ENCODE data around the gene NF1. TPM values are rescaled to one million over a fixed set of nuclear protein-coding genes. Genes with fewer than 3 reads are reported as not detected.
"Not testable (repeated sequence)": the region's sequence is repeated elsewhere in the genome, so short reads cannot be mapped to it uniquely, and the experiment has no call there.

NF1 gene
- total RNA-seq, 2 donors from 2014 or later: 27.6 to 44.4 TPM

DNA sequence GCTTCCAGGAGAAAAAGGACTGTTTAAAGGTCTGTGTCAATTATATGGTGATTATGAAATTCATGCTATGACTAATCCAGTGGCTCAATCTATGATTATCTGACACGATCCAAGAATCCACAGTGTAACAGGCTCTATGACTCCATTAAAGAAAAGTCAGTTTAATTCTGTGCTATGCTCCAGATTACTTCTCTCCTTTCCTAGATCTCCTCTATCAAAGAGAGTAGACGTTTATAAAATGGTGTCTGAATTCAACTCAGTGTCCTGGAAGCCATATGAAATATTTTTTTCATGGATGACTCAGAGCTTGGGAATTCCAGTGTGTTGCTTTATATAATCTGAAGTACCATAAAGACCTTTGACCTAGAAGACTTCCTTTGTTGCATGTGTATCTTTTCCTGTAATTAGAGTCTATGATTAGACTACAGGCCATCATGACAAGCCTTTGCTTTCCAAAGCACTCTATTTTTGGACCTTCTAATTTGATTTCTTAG is 27.0 kb upstream of the NF1 start:
- Mint-ChIP-seq H3K36me3 (ENCODE audit: low read depth) (no peaks in the 10 kb centered on the region), H3K27ac (no peak overlapping the region), H3K4me3 (no peak overlapping the region), H3K27me3 (no peaks in the 10 kb centered on the region), H3K9me3 (no peaks in the 10 kb centered on the region), H3K4me1 (no peaks in the 10 kb centered on the region)
- ATAC-seq (replicated peaks): peak; percentile 49

DNA sequence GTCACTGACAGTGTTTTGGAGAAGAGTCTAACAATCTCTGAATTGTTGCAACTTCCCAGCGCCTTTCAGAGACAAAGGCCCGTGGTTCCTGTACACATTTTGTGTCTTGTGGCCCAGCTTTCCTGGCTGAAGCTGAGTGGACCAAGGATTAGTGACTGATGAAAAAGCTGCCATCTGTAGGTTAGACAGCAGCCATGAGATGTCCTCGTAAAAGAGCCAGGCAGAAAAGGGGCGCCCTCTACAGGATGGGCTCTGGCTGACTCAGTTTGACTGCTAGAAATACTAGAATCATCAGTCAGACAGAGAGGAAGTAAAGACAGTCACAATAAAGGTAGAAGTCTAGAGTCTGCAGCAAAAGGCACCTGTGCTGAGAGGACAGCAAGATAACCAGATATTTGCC is 26.5 kb upstream of the NF1 start:
- Mint-ChIP-seq H3K36me3 (ENCODE audit: low read depth) (no peaks in the 10 kb centered on the region), H3K4me1 (no peaks in the 10 kb centered on the region), H3K9me3 (no peaks in the 10 kb centered on the region), H3K4me3 (no peak overlapping the region), H3K27me3 (no peaks in the 10 kb centered on the region), H3K27ac (no peak overlapping the region)
- peak; percentile 78 for ATAC-seq (replicated peaks)

DNA sequence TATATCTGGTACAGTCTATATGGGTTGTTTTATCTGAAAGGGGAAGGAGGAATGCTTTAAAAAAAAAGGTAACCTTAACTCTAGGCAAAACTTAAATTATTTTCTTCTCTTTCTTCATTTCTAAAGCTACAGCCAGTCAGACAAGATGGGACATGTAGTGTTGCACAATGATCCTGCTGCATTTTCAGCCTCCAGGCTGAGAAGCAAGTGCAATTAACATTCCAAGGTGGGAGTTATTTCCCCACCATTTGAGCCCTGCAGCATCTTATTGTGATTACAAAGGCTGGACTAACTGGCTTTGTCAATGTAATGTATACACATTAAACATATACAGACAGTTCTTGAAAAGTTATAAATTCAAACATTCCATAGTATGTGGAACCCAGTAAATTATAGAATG is 22.6 kb upstream of the NF1 start:
- ATAC-seq (replicated peaks): no peak
- no peak overlapping the region for H3K4me3 Mint-ChIP-seq
- no peaks in the 10 kb centered on the region for H3K27me3 Mint-ChIP-seq
- no peaks in the 10 kb centered on the region for H3K36me3 Mint-ChIP-seq (ENCODE audit: low read depth)
- H3K27ac Mint-ChIP-seq: no peak overlapping the region
- no peaks in the 10 kb centered on the region for H3K4me1 Mint-ChIP-seq
- no peaks in the 10 kb centered on the region for H3K9me3 Mint-ChIP-seq

DNA sequence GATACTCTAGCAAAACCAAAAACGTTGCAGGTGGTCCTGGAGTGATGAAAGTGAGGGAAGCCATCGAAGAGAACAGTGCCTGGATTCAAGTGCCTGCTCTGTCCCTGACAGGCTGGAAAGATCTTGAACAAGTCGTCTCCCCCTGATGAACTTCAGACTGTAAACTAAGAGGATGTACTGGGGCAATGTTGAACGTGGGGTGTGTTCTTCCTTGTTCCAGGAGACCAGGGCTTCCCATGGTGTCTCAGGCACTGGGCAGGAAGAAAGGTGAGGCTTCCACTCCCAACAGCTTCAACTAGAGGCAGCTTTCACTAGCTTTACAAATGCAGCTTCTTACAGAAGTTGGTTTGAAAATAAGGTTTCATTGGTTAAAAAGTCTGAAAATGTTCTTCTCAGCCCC is 21.4 kb upstream of the NF1 start:
- ATAC-seq (replicated peaks): no peak
- Mint-ChIP-seq H3K27ac (no peak overlapping the region), H3K9me3 (no peaks in the 10 kb centered on the region)

DNA sequence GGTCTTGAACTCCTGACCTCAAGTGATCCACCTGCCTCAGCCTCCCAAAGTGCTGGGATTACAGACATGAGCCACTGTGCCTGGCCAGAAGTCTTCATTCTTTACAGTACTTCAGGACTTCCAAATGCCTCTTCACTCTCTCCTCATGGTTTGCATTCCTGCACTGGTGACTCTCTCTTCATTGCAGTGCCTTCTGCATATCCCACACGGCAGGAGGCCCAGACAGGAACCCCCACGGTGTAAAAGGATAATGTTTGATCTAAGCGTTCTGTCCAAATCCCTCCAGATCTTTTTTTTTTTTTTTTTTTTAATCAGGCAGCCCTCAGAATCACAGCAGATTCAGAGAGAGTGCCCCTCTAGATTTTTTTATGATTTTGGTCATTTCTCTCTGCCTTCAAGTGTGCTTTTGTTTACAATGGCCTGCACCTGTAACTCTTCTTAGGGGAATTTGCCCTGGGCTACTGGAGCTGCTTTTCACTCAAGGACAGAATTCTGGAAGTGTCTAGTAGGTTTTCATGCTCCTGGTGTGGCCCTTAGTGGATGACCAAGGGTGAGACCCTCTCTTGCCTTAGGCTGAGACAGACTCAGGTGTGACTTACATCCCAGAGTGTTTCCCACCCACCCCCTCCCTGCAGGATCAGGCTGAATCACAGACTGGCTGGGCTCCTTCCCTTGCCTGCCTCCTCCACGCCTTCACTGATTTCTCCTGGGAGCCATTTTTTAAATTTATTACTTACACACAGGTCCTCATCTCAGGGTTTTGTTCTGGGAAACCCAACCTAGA is 19.8 kb upstream of the NF1 start:
- H3K36me3 Mint-ChIP-seq (ENCODE audit: low read depth): no peaks in the 10 kb centered on the region
- no peaks in the 10 kb centered on the region for H3K27me3 Mint-ChIP-seq
- no peak overlapping the region for H3K27ac Mint-ChIP-seq
- no peaks in the 10 kb centered on the region for H3K4me1 Mint-ChIP-seq
- no peak for ATAC-seq (replicated peaks)
- no peak overlapping the region for H3K4me3 Mint-ChIP-seq
- H3K9me3 Mint-ChIP-seq: no peaks in the 10 kb centered on the region

More for the DNA sequence above, 21.4 kb upstream of the NF1 start:
- H3K4me3 Mint-ChIP-seq: no peak overlapping the region
- no peaks in the 10 kb centered on the region for H3K27me3 Mint-ChIP-seq
- H3K4me1 Mint-ChIP-seq: no peaks in the 10 kb centered on the region
- H3K36me3 Mint-ChIP-seq (ENCODE audit: low read depth): no peaks in the 10 kb centered on the region

DNA sequence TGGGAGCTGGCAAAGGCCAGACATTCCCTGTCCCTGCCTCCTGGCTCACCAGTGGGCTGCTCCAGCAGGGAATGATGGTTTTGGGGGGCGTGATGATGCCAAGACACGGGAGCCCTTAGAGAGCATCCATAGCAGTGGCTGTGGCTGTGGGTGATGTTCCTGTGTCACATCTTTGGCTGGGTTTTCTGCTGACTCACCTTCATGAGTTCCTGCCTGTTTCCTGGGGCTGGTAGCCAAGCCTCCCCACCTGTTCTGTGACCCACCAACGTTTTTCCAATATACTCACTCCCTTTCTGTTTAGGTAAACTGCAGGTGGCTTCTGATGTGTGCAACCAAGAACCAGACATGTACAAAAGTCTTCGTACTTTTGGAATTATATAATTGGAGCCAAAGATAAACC is 16.5 kb upstream of the NF1 start:
- no peaks in the 10 kb centered on the region for H3K36me3 Mint-ChIP-seq (ENCODE audit: low read depth)
- H3K27me3 Mint-ChIP-seq: no peaks in the 10 kb centered on the region
- ATAC-seq (replicated peaks): no peak
- no peaks in the 10 kb centered on the region for H3K4me1 Mint-ChIP-seq
- H3K9me3 Mint-ChIP-seq: no peaks in the 10 kb centered on the region
- H3K4me3 Mint-ChIP-seq: no peak overlapping the region
- no peak overlapping the region for H3K27ac Mint-ChIP-seq

DNA sequence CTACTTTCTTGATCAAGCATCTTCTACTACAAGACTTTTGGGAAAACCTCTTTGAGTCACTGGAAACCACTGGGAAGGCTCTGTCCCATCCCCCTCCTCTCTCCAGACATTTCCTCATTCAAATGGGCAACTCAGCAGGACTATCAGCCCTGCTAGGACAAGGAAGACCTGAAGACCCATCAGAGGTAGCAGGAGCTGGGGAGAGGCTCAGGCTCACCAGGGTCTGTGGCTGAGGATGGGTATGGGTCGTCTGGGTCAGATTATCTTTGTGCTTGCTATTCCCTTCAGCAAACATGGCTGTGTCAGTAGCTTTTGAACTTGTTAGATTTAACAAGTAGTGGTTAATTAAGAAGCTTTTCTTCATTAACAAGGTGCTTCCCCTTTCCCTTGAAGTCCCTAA is 15.0 kb upstream of the NF1 start:
- Mint-ChIP-seq H3K27ac (no peak overlapping the region), H3K27me3 (no peaks in the 10 kb centered on the region), H3K36me3 (ENCODE audit: low read depth) (no peaks in the 10 kb centered on the region), H3K9me3 (no peaks in the 10 kb centered on the region), H3K4me3 (no peak overlapping the region), H3K4me1 (no peaks in the 10 kb centered on the region)
- no peak for ATAC-seq (replicated peaks)

DNA sequence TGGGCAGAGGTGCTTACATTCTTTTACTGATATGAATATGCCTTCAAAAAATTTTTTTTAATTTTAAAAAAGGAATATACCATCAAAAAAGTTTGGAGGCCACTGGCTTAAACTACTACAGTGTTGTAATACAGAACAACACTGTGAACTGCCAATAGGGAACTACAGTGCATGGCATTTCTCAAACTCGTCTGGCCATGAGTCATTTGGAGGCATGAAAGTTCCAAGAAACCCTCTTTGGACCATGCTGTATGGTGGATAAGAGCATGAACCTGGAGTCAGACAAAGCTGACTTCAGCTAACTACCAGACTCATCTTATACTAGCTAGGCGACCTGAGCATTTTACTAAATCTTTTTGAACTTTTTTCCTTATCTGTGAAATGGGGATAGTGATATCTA is 9.2 kb upstream of the NF1 start:
- Mint-ChIP-seq H3K4me3 (no peak overlapping the region), H3K27ac (no peak overlapping the region), H3K4me1 (no peaks in the 10 kb centered on the region), H3K36me3 (ENCODE audit: low read depth) (no peaks in the 10 kb centered on the region), H3K9me3 (no peaks in the 10 kb centered on the region), H3K27me3 (no peaks in the 10 kb centered on the region)
- ATAC-seq (replicated peaks): no peak

DNA sequence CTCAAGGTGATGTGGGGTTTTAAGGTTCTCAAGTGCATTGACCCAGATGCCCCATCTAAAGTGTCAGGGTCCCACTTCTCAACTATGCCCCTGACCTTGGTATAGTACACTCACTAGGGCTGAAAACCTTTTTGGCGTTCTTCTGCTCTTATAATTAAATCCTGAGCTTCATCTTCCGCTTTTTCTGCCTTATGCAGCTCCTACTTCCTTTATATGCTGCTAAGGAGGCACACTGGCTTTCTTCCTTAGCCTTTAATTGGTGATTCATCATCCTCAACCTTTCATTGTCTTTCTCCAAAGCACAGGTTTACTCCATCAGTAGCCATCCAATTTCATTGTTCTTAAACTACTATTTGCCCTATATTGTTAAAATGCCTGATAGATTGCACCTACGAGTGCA is 5.3 kb upstream of the NF1 start:
- no peak for ATAC-seq (replicated peaks)
- Mint-ChIP-seq H3K36me3 (ENCODE audit: low read depth) (no peaks in the 10 kb centered on the region), H3K27ac (no peak overlapping the region), H3K4me1 (no peaks in the 10 kb centered on the region), H3K4me3 (no peak overlapping the region), H3K9me3 (no peaks in the 10 kb centered on the region), H3K27me3 (no peaks in the 10 kb centered on the region)

DNA sequence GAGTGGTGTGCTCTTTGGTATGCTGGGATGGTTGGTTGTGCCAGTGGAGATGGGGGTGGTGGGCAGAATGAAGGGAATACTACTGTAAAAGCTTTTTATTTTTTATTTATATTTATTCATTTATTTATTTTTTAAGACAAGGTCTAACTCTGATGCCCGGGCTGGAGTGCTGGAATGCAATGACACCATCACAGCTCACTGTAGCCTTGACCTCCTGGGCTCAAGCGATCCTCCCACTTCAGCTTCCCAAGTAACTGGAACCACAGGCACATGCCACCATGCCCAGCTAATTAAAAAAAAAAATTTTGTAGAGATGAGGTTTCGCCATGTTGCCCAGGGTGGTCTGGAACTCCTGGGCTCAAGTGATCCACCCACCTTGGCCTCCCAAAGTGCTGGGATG is 4.1 kb upstream of the NF1 start:
- H3K4me3 Mint-ChIP-seq; H3K27me3 Mint-ChIP-seq; H3K9me3 Mint-ChIP-seq; H3K36me3 Mint-ChIP-seq (ENCODE audit: low read depth); ATAC-seq (replicated peaks); H3K4me1 Mint-ChIP-seq; H3K27ac Mint-ChIP-seq: not testable (repeated sequence)

DNA sequence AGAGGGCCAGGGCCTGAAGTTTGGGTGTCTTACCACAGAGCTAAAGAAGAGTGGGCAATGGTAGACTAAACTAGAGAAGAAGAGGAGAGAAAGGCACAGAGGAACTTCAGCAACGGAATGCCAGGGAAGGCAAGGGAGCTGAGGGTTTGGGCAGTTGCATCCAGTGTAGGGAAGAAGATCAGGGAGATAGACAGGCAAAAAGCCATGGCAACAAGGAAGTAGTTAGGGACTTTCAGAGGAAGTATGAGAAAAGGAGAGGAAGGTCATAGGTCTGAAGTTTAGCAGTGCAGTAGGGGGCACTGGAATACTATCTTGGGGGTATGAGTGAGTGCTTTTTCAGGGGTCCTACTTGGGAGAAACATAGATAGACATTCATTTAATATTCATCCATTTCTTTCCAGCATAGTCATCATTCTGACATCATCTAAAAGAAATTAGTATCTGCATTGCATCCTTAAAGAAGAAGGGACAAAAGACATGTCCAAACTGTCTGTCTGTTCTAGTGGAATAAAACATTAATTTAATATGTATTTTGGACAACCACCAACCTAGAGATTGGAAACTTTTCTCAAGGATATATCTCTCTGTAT is 2.2 kb upstream of the NF1 start:
- H3K27me3 Mint-ChIP-seq: no peaks in the 10 kb centered on the region
- H3K4me1 Mint-ChIP-seq: peaks cover 13% of the 10 kb centered on the region
- no peaks in the 10 kb centered on the region for H3K9me3 Mint-ChIP-seq
- H3K36me3 Mint-ChIP-seq (ENCODE audit: low read depth): peaks cover 8% of the 10 kb centered on the region
- no peak for ATAC-seq (replicated peaks)
- no peak overlapping the region for H3K4me3 Mint-ChIP-seq
- H3K27ac Mint-ChIP-seq: no peak overlapping the region

DNA sequence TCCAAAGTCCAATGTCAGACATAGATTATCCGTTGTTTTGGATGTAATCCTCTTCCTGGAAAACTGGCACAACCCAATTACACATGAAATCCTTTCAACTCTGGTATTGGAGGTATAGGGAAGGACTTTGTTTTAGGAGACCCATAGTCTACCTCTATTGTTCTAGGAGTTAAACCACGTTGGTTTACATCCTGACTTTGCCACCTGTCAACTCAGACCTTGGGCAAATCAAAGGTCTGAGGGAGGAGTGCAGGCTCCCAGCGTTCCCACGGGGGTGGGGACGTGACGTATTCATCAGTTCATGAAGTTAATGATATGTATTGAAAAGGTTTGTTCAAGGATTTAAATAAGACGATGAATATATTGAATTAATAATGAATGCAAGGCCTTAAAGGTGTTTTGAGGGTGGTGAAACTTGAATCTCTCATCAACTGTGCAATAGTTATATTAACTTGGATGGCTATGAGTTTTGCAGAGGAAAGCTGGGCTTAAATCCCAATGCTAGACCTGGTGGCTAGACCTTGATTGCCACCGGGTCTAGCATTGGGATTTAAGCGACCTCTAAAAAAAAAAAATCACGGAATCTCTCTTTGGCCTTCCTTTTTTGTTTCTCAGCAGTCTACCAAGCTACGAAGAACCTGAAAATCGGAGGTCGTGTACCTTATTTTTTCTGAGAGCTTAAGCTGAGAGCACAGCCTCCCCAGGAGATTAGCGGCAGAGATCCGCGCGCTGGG is 744 bp upstream of the NF1 start:
- H3K9me3 Mint-ChIP-seq: no peaks in the 10 kb centered on the region
- peaks cover 8% of the 10 kb centered on the region for H3K36me3 Mint-ChIP-seq (ENCODE audit: low read depth)
- peak overlapping the region; percentile 62 for H3K27ac Mint-ChIP-seq
- peaks cover 13% of the 10 kb centered on the region for H3K4me1 Mint-ChIP-seq
- no peaks in the 10 kb centered on the region for H3K27me3 Mint-ChIP-seq
- no peak for ATAC-seq (replicated peaks)
- peak overlapping the region; percentile 97 for H3K4me3 Mint-ChIP-seq

DNA sequence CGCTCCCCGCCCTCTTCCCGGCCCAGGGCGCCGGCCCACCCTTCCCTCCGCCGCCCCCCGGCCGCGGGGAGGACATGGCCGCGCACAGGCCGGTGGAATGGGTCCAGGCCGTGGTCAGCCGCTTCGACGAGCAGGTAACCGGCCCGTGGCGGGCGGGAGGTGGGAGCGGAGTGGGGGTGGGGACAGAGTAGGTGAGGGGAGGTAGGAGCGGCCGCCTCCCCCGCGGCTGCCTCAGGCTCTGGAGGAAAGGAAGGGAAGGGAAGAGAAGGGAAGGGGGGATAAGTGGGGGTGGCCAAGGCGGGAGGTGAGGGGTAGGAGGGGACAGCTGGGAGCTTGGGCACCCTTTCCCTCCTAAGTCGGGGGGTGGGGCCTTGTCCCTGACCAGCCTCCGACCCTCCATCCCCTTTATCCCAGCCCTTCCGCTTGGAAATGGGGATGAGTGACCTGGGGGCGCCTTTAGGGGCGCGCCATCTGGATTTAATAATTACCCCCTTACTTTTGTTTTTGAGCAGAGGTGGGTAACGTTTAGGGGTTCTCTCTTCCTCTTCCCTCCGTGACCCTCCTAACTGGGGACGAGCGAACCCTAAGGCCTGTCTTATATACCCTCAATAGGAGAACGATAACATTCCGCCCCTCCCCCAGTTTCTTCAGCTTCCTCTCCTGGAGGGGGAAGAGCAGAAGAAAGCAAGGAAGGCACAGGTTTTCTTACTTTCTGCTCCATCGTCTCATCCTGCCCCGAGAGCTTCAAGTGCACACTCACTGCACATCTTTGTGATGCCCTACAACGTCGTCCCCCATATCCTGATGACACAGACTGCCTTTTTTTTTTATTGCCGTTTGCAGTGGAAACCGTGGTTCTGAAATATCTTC is 694 bp downstream of the NF1 start:
- Mint-ChIP-seq H3K4me3 (peak overlapping the region; percentile 97), H3K4me1 (peaks cover 13% of the 10 kb centered on the region), H3K27ac (peak overlapping the region; percentile 97), H3K9me3 (no peaks in the 10 kb centered on the region), H3K27me3 (no peaks in the 10 kb centered on the region), H3K36me3 (ENCODE audit: low read depth) (peaks cover 8% of the 10 kb centered on the region)
- ATAC-seq (replicated peaks): peak; percentile 35

DNA sequence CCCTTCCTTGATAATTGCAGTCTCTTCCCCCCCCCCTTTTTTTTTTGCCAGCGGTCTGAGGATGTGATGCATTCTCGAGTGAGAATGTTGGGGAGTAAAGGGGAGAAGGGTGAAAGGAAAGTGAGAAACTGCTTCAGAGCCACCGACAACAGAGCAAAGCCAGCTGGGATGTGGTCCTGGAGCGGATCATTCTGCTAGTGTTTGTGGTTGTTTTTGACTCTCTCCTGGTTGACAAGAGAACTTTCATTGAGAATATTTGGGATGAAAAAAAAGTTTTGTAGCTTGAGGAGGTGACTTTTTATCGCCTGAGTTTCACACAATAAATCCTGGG is 1.3 kb downstream of the NF1 start:
- peak; percentile 31 for ATAC-seq (replicated peaks)
- H3K4me3 Mint-ChIP-seq: peak overlapping the region; percentile 97
- no peaks in the 10 kb centered on the region for H3K27me3 Mint-ChIP-seq
- H3K4me1 Mint-ChIP-seq: peaks cover 13% of the 10 kb centered on the region
- peaks cover 8% of the 10 kb centered on the region for H3K36me3 Mint-ChIP-seq (ENCODE audit: low read depth)
- no peaks in the 10 kb centered on the region for H3K9me3 Mint-ChIP-seq
- H3K27ac Mint-ChIP-seq: peak overlapping the region; percentile 97
